ENCODE measurements around the gene HOXA5.

GRCh38 chr7:27091105-27091504, 52.4 kb downstream of the HOXA5 start:
- TF ChIP-seq, protein P1, sequence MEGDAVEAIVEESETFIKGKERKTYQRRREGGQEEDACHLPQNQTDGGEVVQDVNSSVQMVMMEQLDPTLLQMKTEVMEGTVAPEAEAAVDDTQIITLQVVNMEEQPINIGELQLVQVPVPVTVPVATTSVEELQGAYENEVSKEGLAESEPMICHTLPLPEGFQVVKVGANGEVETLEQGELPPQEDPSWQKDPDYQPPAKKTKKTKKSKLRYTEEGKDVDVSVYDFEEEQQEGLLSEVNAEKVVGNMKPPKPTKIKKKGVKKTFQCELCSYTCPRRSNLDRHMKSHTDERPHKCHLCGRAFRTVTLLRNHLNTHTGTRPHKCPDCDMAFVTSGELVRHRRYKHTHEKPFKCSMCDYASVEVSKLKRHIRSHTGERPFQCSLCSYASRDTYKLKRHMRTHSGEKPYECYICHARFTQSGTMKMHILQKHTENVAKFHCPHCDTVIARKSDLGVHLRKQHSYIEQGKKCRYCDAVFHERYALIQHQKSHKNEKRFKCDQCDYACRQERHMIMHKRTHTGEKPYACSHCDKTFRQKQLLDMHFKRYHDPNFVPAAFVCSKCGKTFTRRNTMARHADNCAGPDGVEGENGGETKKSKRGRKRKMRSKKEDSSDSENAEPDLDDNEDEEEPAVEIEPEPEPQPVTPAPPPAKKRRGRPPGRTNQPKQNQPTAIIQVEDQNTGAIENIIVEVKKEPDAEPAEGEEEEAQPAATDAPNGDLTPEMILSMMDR (conservative IDR thresholded peaks at IDR 0.05; ENCODE audit: low read length), result no peak
- no peak for TF ChIP-seq EZH2phosphoT487 (IDR thresholded peaks at IDR 0.05; ENCODE audit: borderline replicate concordance, low read depth, low read length)

Data from OCI-LY7 (cell line).